ENCODE results near the gene ZNF483.
"Not testable (repeated sequence)": the region's sequence is repeated elsewhere in the genome, so short reads cannot be mapped to it uniquely, and the experiment has no call there.

DNA sequence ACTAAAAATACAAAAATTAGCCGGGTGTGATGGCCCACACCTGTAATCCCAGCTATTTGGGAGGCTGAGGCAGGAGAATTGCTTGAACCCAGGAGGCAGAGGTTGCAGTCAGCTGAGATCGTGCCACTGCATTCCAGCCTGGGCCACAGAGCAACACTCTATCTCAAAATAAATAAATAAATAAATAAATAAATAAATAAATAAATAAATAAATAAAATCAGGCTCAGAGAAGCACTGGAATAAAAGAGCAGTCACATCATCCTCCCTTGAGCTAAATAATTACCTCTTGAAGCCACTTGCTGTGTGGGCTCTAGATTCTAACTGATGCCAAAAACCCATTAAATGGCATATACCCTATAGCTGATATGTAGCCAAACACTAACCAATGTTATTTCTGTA lies 27.8 kb upstream of the ZNF483 start:
- TF ChIP-seq, protein P1, sequence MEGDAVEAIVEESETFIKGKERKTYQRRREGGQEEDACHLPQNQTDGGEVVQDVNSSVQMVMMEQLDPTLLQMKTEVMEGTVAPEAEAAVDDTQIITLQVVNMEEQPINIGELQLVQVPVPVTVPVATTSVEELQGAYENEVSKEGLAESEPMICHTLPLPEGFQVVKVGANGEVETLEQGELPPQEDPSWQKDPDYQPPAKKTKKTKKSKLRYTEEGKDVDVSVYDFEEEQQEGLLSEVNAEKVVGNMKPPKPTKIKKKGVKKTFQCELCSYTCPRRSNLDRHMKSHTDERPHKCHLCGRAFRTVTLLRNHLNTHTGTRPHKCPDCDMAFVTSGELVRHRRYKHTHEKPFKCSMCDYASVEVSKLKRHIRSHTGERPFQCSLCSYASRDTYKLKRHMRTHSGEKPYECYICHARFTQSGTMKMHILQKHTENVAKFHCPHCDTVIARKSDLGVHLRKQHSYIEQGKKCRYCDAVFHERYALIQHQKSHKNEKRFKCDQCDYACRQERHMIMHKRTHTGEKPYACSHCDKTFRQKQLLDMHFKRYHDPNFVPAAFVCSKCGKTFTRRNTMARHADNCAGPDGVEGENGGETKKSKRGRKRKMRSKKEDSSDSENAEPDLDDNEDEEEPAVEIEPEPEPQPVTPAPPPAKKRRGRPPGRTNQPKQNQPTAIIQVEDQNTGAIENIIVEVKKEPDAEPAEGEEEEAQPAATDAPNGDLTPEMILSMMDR (conservative IDR thresholded peaks at IDR 0.05 in 1 of 2, IDR thresholded peaks at IDR 0.05 in 1 of 2; ENCODE audit: low read depth in 1 of 2, low read length in 2 of 2): not testable (repeated sequence)
- TF ChIP-seq EZH2 (IDR thresholded peaks at IDR 0.05; ENCODE audit: low read length, missing control alignments): not testable (repeated sequence)

Data from fibroblast of lung (primary cell).